ENCODE measurements around the gene TBC1D22A. TPM values are rescaled to one million over a fixed set of nuclear protein-coding genes. Genes with fewer than 3 reads are reported as not detected.

TBC1D22A gene
- total RNA-seq, 1 experiment from 2014 or later, result 27.6 TPM

GRCh38 chr22:46923394-46923793 lies 160.9 kb downstream of the TBC1D22A start:
- peaks cover 10% of the 10 kb centered on the region for H3K9me3 Mint-ChIP-seq (ENCODE audit: low read depth, unreplicated experiment)
- no peaks in the 10 kb centered on the region for H3K4me1 Mint-ChIP-seq (ENCODE audit: low read depth, unreplicated experiment)
- DNase-seq, result no peak
- H3K27me3 Mint-ChIP-seq (ENCODE audit: unreplicated experiment), result no peaks in the 10 kb centered on the region
- no peak overlapping the region for H3K4me3 Mint-ChIP-seq (ENCODE audit: low read depth, unreplicated experiment)
- TF ChIP-seq, protein P1, sequence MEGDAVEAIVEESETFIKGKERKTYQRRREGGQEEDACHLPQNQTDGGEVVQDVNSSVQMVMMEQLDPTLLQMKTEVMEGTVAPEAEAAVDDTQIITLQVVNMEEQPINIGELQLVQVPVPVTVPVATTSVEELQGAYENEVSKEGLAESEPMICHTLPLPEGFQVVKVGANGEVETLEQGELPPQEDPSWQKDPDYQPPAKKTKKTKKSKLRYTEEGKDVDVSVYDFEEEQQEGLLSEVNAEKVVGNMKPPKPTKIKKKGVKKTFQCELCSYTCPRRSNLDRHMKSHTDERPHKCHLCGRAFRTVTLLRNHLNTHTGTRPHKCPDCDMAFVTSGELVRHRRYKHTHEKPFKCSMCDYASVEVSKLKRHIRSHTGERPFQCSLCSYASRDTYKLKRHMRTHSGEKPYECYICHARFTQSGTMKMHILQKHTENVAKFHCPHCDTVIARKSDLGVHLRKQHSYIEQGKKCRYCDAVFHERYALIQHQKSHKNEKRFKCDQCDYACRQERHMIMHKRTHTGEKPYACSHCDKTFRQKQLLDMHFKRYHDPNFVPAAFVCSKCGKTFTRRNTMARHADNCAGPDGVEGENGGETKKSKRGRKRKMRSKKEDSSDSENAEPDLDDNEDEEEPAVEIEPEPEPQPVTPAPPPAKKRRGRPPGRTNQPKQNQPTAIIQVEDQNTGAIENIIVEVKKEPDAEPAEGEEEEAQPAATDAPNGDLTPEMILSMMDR (IDR thresholded peaks at IDR 0.05; ENCODE audit: unreplicated experiment), result no peak
- H3K27ac Mint-ChIP-seq (ENCODE audit: unreplicated experiment), result no peak overlapping the region
- CTCF ChIA-PET, result interaction anchor here (0.6 kb wide), 1 partner anchor 9 kb away, joined by 3 read pairs; no protein-coding TSS in a partner anchor
- intact Hi-C loops (cut with micrococcal nuclease; ENCODE audit: unreplicated experiment), result no loop called here
- no TSS peak for BruUV-seq (replicated peaks)
- H3K36me3 Mint-ChIP-seq (ENCODE audit: insufficient read depth, unreplicated experiment), result no peaks in the 10 kb centered on the region

DNA sequence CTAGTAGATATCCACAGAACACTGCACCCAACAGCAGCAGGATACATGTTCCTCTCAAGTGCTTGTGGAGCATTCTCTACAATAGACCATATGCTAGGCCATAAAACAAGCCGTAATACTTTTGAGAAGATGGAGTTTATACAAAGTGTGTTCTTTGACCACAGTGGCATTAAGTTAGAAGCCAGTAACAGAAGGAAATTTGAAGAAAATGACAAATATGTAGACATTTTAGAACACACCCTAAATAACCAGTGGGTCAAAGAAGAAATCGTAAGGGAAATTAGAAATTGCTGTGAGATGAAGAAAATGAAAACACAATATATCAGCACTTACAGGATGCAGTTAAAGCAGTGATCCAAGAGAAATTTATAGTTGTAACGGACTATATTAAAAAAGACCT lies 163.4 kb downstream of the TBC1D22A start:
- CTCF ChIA-PET, result no interaction called here
- no peaks in the 10 kb centered on the region for H3K27me3 Mint-ChIP-seq (ENCODE audit: unreplicated experiment)
- no peaks in the 10 kb centered on the region for H3K36me3 Mint-ChIP-seq (ENCODE audit: insufficient read depth, unreplicated experiment)
- TF ChIP-seq, protein P1 (IDR thresholded peaks at IDR 0.05; ENCODE audit: unreplicated experiment), result no peak
- H3K4me3 Mint-ChIP-seq (ENCODE audit: low read depth, unreplicated experiment), result no peak overlapping the region
- no TSS peak for BruUV-seq (replicated peaks)
- peaks cover 10% of the 10 kb centered on the region for H3K9me3 Mint-ChIP-seq (ENCODE audit: low read depth, unreplicated experiment)
- intact Hi-C loops (cut with micrococcal nuclease; ENCODE audit: unreplicated experiment), result no loop called here
- H3K27ac Mint-ChIP-seq (ENCODE audit: unreplicated experiment), result no peak overlapping the region
- DNase-seq, result no peak
- no peaks in the 10 kb centered on the region for H3K4me1 Mint-ChIP-seq (ENCODE audit: low read depth, unreplicated experiment)

GRCh38 chr22:46929046-46929709 lies 166.7 kb downstream of the TBC1D22A start:
- TF ChIP-seq, protein P1 (IDR thresholded peaks at IDR 0.05; ENCODE audit: unreplicated experiment), result no peak
- Mint-ChIP-seq H3K9me3 (ENCODE audit: low read depth, unreplicated experiment) (no peaks in the 10 kb centered on the region), H3K4me3 (ENCODE audit: low read depth, unreplicated experiment) (no peak overlapping the region), H3K27ac (ENCODE audit: unreplicated experiment) (no peak overlapping the region), H3K27me3 (ENCODE audit: unreplicated experiment) (no peaks in the 10 kb centered on the region), H3K4me1 (ENCODE audit: low read depth, unreplicated experiment) (peaks cover 2% of the 10 kb centered on the region), H3K36me3 (ENCODE audit: insufficient read depth, unreplicated experiment) (no peaks in the 10 kb centered on the region)
- no TSS peak for BruUV-seq (replicated peaks)
- CTCF ChIA-PET, result no interaction called here
- no peak for DNase-seq
- intact Hi-C loops (cut with micrococcal nuclease; ENCODE audit: unreplicated experiment), result no loop called here

GRCh38 chr22:46929710-46930204 lies 167.3 kb downstream of the TBC1D22A start:
- BruUV-seq (replicated peaks), result no TSS peak
- H3K27ac Mint-ChIP-seq (ENCODE audit: unreplicated experiment), result no peak overlapping the region
- no peaks in the 10 kb centered on the region for H3K9me3 Mint-ChIP-seq (ENCODE audit: low read depth, unreplicated experiment)
- CTCF ChIA-PET, result no interaction called here
- intact Hi-C loops (cut with micrococcal nuclease; ENCODE audit: unreplicated experiment), result no loop called here
- TF ChIP-seq, protein P1 (IDR thresholded peaks at IDR 0.05; ENCODE audit: unreplicated experiment), result no peak
- H3K4me1 Mint-ChIP-seq (ENCODE audit: low read depth, unreplicated experiment), result peaks cover 7% of the 10 kb centered on the region
- no peak overlapping the region for H3K4me3 Mint-ChIP-seq (ENCODE audit: low read depth, unreplicated experiment)
- no peak for DNase-seq
- H3K27me3 Mint-ChIP-seq (ENCODE audit: unreplicated experiment), result no peaks in the 10 kb centered on the region
- peaks cover 3% of the 10 kb centered on the region for H3K36me3 Mint-ChIP-seq (ENCODE audit: insufficient read depth, unreplicated experiment)
